Fibroblast of skin of abdomen (primary cell): Measurements from ENCODE around the gene SPATA31D4.

Experiments used
- DNase-seq: peaks from one replicate; pipeline ENCODE4 v3.0.0-alpha.2; 2013

SPATA31D4 gene

GRCh38 chr9:81964218-81965171 lies 36.3 kb downstream of the SPATA31D4 start:
- DNase-seq: peak; percentile 26

GRCh38 chr9:81968026-81968425 lies 39.8 kb downstream of the SPATA31D4 start:
- no peak for DNase-seq

GRCh38 chr9:81969971-81970370 lies 41.7 kb downstream of the SPATA31D4 start:
- no peak for DNase-seq

GRCh38 chr9:81971727-81972126 lies 43.5 kb downstream of the SPATA31D4 start:
- DNase-seq: no peak

GRCh38 chr9:81974764-81975163 lies 46.5 kb downstream of the SPATA31D4 start:
- DNase-seq: no peak

- DNase-seq: no peak
Observed at GRCh38 chr9:81976351-81976750, 48.1 kb downstream of the SPATA31D4 start.

- DNase-seq: no peak
Observed at GRCh38 chr9:81979196-81979595, 51.0 kb downstream of the SPATA31D4 start.

GRCh38 chr9:81980568-81980967 lies 52.3 kb downstream of the SPATA31D4 start:
- peak; percentile 63 for DNase-seq

- DNase-seq: no peak
Observed at GRCh38 chr9:81981883-81982282, 53.7 kb downstream of the SPATA31D4 start.
